Fibroblast of skin of right biceps (primary cell): Measurements from ENCODE around the gene CELF2.
A peak's percentile ranks its signal among the peaks of the same experiment; 100 is the strongest.

Source experiments
- DNase-seq: peaks from one replicate; pipeline ENCODE4 v3.0.0-alpha.2; 2013

The CELF2 gene

DNA sequence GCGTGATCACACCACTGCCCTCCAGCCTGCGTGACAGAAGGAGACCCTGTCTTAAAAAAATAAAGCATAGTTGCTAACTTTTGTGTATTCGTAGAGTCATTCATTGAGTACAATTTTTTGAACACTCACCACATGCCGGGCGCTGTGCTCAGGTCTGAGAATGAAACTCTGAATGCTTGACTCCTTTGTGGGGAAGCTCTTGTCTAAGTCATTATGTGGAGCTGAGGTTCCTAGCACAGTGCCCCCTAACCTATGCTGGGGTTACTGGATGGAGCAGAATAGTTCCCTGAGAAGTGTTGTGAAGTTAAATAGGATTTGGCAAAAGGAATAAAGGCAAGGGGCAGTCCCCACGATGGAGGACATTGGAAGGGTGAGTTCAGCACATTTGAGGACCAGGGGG lies 123.3 kb downstream of the CELF2 start:
- no peak for DNase-seq

DNA sequence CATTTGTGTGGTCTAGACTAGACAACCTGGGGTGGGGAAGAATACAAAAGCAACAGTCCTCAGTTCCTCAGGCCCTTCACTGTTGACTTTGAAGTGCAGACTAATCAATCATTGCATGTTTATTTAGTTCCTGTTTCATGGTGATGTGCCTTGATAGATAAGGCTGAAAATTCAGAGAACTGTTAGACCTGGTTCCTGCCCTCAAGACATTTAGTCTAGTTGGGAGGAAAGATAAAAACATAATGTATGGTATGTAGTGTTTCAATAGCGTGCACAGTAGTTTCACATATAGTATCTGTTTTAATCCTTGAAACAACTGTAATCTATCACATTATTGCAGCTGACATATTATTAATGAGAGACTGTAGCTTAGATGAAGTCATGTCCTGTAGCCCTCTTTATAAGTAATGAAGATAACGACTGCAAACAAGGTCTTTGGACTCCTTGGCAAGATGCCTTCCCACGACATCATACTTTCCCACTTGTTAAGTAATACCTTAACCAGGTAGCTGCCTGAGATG lies 124.0 kb downstream of the CELF2 start:
- no peak for DNase-seq

DNA sequence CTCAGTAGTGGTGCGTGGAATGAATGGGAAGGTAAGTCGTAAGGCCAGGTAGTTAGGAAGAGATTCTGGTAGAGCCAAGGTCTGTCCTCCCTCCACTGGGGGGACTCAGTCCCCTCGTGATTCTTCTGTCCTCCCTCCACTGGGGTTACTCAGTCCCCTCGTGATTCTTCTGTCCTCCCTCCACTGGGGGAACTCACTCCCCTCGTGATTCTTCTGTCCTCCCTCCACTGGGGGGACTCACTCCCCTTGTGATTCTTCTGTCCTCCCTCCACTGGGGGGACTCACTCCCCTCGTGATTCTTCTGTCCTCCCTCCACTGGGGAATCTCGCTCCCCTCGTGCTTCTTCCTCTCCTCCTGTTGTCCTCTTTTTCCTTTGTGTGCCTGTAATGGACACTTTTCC lies 125.1 kb downstream of the CELF2 start:
- DNase-seq = no peak

DNA sequence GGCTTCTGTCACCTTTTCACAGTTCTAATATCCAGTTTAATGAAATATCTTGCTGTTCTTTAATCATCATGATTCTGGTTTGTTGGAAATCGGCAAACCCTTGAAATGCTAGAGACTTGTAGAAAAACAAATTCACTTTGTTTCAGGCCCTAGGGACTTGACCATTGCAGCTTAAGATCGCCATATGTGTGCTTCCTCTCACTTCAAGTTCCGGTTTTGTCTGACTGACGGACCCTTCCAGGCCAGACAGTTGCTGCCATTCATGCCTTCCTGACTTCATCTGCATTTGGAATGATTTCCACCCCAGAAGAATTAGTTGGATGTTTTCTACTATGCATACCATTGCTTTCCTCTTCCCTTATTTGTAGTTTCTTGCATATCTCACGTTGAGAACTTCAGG lies 125.6 kb downstream of the CELF2 start:
- DNase-seq = no peak

DNA sequence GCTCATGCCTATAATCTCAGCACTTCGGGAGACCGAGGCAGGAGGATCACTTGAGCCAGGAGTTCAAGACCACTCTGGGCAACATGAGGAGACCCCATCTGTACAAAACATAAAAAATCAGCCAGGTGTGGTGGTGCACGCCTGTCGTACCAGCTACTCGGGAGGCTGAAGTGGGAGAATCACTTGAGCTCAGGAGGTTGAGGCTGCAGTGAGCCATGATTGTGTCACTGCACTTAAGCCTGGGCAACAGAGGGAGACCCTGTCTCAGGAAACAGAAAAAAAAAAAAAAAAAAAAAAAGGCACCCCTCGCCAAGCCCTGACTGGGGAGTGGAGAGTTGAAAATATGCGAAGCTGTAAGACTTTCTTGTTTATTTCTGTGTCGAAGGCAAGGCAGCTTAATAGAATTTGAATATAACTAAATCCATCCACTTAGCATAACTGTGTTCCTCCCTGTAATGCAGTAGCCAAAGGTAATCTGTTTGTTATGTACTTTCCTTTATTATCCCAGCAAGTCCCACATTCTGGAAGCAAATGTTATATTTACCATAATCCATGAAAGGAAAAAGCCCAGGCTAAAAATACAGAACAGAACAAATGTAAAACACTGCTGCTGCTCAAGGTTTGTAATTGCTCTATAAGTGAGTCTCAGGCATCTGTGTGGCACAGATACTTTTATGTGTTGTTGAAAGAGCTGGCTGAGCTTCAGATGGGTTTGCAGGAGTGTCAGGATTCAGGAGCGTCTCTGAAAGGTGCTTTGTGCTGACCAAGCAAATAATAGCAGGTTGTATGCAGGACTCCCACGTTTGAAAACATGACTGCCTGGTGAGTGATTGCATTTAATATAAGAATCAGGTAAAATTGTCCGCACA lies 127.2 kb downstream of the CELF2 start:
- DNase-seq = no peak

DNA sequence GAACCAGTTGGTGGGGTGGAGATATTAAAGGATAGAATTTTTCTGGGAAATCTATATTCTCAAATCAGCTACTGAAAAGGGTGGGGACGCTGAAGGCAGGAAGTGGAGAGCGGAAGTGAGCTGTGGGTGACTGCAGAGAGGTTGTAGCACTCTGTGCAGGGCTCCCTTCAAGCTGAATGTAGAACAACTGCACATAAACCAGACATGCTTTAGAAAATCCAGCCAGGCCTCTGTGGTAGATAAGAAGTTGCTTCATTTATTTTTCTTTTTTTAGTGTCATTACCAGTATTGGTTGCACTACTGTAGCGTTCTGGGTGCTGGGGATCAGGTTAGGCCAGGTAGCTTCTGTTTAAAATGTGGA lies 127.8 kb downstream of the CELF2 start:
- DNase-seq = no peak

DNA sequence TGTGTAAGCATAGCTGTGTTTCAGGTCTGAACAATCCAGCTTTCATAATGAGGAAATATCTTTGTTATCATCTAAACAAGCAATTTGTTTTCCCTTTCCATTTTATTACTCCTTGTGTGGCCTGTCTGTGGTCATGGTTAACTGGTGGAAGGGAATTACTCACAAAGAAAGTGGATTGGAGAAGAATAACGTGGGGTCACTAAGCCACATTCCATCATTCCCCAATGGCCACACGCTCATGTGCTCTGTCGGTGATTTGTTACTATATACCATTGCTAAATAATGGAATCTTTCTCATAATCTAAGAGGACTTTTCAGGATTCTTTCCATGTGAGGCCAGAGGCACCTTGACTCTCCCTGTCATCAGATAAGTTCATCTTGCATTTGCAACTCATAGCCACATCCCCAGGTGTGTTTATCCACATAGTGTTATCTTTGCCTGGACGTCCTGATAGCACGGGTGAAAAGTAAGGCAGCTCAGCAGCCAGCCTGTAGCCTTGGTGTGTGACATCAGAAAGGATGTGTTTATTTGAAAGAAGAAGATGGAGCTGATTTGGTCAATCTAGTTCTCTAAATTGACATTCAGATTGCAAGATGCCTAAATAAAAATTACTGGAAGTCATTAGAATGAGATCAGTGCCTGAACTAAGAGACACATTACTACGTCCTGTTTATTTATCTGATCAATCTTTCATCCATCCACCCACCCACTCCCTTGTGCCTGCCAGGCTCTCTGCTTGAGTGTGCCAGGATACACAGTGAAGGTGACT lies 128.9 kb downstream of the CELF2 start:
- peak; percentile 44 for DNase-seq

DNA sequence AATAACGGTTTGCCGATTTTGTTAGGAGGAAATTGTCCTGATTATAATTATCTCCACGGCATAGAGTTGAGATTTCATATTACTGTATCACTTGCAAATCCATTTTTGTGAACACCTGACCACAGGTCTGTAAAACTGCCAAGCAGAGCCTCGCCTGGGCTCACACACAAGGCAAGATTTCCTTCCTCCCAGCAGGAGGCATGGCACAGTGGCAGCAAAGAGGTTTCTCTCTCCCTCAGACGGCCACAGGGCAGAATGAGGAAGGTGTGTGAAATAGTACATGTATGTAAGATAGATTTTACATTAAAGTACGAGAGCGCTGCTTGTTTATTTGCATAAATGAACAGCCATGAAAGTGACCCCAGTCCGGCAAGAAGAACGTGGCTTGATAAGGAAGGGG lies 130.1 kb downstream of the CELF2 start:
- no peak for DNase-seq

DNA sequence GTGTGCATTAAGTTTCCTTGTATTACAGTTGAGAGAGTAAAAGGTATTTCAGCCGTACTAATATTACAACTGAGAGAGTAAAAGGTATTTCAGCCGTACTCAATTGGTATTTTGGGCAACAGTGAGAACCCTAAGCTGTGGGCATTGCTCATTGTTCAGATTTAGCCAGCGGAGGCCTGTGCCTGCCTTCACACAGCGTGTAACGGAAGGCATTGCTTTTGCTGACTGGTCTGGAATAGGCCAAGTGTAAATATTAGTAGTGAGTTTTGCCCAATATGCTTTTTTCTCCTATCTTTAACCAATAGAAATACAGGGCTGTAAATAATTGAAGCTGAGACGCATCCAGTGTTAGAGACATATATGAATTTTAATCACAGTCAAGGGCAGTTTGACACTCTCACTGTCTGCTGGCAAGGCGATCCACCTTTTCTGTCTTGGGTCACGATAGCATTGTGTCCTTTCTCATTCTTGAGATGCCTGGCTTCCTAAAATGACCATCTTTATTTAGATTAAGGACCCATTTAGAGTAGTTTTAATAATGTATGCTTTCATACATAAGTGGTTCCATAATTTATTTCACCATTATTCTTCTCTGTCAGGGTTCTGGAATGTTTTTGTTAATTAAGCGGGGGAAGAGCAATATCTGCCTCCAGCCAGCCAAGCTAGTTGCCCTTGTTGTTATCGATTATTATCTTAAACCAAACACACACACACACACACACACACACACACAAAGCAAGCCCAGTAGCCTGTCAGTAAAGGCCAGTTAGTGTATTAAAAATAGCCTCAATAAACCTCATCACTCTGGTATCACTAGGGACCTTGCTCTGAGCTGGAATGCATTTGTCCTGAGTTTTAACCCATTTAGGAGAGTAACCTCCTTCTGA lies 130.7 kb downstream of the CELF2 start:
- no peak for DNase-seq

DNA sequence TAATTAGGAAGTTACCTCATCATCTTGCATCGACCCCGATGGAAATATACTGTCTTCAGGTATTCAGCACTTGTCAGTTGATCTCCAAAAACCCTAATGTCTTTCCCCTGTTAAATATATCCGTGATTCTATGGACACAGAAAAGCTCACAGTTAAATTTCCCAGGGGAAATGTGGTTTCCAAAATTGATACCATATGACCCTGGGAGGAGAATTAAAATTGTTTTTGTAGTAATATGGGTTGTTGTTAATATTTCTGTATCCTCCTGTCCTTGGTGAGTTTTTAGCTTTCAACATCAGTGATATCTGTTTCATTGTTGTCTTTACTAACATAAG lies 132.1 kb downstream of the CELF2 start:
- peak; percentile 23 for DNase-seq

DNA sequence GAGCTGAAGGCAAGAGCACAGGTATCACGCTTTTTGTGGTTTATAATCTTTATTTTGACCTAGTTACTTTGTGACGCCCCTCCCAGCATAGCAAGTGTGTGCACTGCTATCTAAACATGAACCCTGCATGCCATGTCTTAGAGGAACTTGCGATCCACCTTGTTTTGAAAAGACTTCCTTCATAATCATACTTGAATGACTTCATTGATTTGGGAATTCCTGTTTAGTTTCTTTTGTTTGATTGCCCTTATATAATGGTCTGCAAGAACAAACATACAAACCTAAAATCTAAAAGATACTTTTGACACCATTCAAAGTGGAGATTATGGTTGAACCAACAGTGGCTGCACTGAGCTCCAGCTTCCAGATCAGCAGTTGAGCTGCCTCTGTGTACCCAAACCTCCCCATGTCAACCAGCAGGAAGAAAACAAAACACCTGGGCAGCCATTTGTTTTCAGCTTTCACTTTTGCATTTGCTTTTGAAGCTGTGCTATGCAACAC lies 132.6 kb downstream of the CELF2 start:
- no peak for DNase-seq

DNA sequence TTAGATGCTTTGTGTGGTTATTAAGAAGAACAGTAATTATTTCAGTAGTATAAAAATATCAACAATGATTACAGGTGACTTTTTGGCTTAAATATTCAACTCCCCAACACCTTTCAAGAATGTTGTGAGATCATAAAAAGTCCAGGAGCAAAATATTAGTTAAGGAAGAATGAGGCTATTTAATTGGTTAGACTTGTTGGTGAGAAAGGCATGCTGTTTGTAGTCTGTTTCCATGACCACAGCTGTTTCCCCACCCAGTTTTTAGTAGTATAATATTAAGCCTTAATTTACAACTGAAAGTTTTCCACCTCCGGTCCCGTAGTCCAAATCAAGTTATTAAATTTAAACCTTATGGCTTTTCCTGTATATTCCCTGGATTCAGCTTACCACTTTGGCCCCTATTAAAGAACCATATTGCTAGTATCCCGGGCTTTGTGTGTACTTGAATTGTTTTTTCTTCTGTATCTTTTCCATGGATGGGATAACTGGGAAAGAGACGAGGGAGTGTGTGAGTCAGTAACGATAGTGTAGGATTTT lies 133.3 kb downstream of the CELF2 start:
- no peak for DNase-seq

DNA sequence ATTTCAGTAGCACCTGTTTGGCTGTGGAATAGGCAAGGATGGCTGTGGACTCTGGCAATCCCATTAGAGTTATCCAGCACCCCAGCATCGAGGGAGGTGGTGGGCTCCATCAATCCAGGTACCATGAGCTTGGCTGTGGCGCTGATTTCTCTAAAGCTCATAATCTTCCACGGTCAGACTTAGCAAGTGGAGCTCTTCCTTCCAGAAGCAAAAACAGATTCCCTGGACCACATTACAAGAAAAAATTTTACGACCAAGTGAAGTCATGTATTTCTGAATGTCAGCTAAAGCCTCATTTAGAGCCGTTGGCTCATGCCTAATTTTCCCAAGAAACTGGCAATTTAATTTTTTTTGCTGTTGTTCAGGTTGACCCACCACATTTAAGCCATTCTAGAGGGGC lies 135.1 kb downstream of the CELF2 start:
- no peak for DNase-seq

DNA sequence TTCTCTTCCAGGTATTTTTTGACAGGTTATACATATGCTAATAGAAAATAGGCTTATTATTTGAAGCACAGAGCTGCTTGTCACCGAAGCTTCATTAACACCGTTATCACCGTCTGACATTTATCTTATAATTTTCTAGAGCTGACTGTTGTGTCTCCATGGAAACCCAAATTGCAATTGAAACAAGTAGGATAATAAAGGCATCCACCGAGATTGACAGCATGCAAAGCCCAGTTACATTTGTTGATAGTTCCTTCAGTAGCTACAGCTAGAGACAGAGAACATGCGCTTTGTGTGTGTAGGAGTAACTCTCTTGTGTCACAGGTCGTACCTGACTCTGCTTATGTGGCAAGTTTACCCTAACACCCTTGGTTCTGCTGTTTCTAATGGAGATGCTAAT lies 135.6 kb downstream of the CELF2 start:
- no peak for DNase-seq

DNA sequence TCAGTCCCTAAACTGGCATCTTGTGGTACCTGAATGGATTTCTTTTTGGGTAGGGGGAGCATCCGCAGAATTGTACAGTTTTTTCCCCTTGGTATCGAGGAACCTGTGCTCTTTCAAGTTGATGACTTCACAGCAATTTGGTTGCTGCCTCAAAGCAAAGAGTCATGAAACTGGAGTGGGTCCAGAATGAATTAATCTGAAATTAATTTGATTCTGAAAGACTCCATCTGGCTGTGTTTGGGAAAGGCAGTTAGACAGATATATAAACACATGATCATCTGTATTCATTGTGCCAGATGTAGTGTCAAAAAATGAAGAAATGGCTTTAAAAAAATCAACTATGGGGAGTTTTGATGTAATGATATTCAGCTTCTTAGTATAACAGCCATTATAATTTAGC lies 136.1 kb downstream of the CELF2 start:
- no peak for DNase-seq

DNA sequence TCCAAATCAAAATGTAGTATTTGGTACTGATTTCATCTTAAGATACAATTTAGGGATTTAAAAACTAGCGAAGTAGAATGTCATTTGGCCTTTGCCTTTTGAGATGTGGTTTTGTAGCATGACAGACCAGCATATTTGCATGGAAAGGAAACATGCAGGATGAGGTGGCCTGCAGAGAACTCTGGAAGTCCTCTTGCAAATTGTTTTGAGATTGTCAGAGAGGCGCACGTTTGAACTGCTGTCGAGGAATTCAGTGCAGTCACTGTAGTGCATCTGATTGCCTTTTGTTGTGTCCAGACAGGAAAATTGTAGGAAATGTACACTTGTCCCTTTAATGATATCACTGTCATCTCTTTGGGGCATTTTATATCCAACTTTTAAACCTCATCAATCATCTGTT lies 136.7 kb downstream of the CELF2 start:
- peak; percentile 41 for DNase-seq

DNA sequence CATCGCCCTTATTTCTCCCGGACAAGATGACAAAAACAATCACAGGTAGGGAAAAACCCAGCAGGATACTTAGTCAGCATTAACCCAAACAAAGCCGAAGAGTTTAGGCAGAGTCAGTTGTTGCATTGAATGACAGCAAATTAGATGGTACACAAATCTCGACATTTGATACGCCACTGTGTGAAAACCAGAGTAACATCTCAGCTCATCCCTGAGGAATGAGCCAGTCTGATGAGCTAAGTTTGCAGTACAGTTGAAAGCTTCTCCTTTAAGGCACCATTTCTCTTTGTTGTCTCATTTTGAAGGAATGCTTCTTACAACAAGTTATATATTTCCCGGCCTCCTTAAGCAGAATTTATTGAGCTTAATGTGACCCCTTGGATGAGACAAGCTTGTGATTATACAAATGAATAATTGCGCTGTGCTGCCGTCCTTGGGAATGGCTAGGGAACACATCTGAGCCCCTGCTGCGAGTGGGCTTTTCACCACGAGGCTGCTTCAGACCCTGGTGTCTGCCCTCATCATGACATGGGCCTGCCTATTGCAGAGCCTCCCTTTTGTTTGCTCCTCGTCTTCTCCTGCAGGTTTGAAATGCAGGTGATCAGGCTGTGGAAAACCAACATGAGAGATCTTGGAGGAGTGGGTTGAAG lies 137.3 kb downstream of the CELF2 start:
- DNase-seq = peak; percentile 69

DNA sequence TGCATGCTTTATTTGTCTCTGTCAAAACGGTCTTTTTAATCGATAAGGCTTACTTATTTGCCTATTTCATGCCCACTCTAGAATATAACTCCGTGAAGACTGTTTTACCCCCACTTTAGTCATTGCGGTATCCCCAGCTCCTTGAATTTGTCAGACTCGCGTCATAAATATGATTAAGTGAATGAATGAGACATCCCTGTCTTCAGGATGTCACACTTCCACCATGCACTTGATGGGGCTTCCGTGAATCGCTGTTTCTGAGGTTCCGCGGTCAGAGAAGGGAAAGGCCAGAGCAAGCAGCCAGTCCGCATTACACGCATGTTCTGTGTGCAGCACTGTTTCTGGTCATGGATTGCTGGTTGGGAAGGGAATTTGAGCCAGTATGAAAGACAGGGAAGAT lies 138.8 kb downstream of the CELF2 start:
- DNase-seq = no peak

DNA sequence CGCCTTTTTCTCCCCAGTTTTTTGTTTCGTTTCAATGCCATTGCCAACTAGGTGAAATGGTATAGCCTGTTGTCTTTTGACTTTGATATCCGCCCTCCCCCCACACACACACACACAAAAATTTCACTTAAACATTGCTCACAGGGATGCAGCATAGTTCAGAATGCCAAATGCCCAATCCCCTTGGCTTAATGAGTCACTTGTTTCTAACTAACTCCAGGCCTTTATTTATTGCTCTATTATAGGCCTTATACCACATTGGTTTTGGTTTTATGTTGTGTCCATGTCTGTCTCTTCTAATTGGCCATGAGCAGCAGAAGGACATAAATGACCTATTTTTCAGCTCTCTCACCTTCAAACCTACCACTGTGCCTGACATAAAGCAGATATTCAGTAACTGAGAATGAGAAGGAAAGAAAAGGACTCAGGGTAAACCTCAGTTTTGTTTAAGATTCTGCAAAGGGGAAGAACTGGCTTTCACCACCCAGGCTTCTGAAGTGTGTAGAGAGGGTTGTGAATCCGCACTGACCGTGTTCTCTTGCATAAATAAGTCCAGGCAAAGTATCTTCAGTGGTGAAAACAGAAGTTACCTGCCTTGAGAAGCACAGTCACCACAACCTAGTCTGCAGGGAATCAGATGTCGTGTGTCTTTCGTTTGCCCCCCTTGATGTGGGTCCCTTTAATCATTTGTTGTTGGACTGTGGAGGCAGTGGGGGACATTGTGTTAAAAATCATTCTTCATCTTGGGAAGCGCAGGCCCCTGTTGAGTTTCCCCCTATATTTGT lies 139.8 kb downstream of the CELF2 start:
- no peak for DNase-seq

DNA sequence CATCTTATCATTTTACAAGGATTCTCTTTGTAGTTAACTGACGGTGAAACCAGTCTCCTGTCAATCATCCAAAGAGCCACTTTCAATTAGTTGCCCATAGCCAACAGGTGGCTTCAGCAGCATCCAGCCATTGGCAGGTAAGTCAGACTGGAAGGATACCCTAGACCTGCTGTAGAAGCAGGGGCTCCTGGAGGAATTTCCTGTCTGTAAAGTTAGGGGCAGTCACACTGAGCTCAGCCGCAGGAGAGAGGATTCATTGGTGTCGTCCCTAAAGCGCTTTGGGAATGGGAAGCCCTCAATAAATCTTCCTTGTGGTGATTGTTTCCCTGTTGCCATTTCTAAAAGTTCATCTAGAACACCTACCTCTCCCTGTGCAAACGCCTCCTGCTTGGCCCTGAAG lies 140.4 kb downstream of the CELF2 start:
- DNase-seq = no peak

DNA sequence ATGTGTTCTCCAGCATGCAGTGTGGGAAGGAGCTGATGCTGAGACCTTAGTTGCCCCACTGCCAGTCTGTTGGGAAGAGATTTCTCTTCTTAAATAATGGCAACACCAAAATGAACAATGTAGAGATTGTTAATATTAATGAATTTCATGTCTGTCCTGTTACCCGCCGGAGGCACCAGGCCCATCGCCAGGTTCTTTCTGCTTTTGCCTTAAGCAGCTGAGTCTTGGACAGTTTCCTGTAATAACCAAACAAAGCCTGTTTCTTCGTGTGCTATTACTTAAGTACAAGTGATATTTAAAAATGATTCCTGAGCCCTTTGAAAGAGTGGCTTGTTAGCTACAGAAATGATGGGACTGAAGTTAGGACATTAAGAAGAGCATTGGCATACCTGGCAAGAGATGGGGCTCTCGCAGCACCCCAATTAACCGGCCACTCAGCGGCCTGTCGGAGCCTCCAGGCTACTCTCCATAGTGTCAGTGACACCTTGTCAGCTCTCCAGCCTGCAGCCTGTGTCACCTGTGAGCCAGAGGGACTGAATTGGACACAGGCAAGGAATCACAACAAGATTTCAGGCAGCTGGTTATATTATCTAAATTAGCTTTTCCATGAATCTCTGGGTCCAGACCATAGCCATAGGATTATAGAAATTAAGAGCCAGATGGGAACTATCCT lies 142.0 kb downstream of the CELF2 start:
- DNase-seq = no peak
